ENCODE results near the gene TPSD1.

Gene TPSD1

DNA sequence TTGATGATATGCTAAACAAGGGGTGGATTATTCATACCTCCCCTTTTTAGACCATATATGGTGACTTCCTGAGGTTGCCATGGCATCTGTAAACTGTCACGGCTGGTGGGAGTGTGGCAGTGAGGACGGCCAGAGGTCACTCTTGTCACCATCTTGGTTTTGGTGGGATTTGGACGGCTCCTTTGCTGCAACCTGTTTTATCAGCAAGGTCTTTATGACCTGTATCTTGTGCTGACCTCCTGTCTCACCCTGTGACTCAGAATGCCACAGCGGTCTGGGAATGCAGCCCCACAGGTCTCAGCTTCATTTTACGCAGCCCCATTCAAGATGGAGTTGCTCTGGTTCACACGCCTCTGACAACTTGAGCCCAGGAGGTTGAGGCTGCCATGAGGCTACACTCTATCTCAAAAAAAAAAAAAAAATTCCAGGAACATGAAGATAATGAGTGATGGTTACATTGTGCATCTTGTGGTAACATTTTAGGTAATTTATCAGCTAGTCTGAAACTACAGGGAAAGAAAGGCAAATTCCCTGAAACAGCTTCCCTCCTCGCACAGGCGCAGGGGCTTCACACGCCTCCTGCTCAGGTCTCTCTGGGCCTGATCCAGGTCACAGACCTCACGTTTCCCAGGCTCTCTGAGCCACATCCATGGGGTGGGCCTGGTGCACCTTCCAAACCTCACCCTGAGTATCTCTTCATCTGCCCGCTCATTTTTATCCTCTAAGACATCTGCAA is 38.2 kb downstream of the TPSD1 start:
- no peak for TF ChIP-seq CEBPB (IDR thresholded peaks at IDR 0.05)

GRCh38 chr16:1295465-1295864 is 39.6 kb downstream of the TPSD1 start:
- no peak for TF ChIP-seq NFIC (IDR thresholded peaks at IDR 0.05)
- TF ChIP-seq EP300 (IDR thresholded peaks at IDR 0.05; ENCODE audit: borderline replicate concordance) = no peak
- no peak for TF ChIP-seq CREB1 (IDR thresholded peaks at IDR 0.05; ENCODE audit: low read depth)
- no peak for TF ChIP-seq CEBPB (IDR thresholded peaks at IDR 0.05)
- TF ChIP-seq YY1 (IDR thresholded peaks at IDR 0.05; ENCODE audit: low read depth) = no peak
- no peak for TF ChIP-seq MAX (IDR thresholded peaks at IDR 0.05)
- TF ChIP-seq TAF1 (IDR thresholded peaks at IDR 0.05; ENCODE audit: low read depth) = no peak
- no peak for TF ChIP-seq FOXM1 (IDR thresholded peaks at IDR 0.05; ENCODE audit: borderline replicate concordance, low read depth)
- no peak for TF ChIP-seq EGR1 (IDR thresholded peaks at IDR 0.05)
- no peak for TF ChIP-seq USF1 (IDR thresholded peaks at IDR 0.05)
- TF ChIP-seq RAD21 (IDR thresholded peaks at IDR 0.05; ENCODE audit: low read depth) = no peak
- TF ChIP-seq ZBTB7A (IDR thresholded peaks at IDR 0.05; ENCODE audit: low read depth) = no peak
- no peak for TF ChIP-seq TCF12 (IDR thresholded peaks at IDR 0.05; ENCODE audit: low read depth)
- TF ChIP-seq, protein P1, sequence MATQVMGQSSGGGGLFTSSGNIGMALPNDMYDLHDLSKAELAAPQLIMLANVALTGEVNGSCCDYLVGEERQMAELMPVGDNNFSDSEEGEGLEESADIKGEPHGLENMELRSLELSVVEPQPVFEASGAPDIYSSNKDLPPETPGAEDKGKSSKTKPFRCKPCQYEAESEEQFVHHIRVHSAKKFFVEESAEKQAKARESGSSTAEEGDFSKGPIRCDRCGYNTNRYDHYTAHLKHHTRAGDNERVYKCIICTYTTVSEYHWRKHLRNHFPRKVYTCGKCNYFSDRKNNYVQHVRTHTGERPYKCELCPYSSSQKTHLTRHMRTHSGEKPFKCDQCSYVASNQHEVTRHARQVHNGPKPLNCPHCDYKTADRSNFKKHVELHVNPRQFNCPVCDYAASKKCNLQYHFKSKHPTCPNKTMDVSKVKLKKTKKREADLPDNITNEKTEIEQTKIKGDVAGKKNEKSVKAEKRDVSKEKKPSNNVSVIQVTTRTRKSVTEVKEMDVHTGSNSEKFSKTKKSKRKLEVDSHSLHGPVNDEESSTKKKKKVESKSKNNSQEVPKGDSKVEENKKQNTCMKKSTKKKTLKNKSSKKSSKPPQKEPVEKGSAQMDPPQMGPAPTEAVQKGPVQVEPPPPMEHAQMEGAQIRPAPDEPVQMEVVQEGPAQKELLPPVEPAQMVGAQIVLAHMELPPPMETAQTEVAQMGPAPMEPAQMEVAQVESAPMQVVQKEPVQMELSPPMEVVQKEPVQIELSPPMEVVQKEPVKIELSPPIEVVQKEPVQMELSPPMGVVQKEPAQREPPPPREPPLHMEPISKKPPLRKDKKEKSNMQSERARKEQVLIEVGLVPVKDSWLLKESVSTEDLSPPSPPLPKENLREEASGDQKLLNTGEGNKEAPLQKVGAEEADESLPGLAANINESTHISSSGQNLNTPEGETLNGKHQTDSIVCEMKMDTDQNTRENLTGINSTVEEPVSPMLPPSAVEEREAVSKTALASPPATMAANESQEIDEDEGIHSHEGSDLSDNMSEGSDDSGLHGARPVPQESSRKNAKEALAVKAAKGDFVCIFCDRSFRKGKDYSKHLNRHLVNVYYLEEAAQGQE (IDR thresholded peaks at IDR 0.05; ENCODE audit: low read depth) = no peak
- no peak for TF ChIP-seq TEAD4 (IDR thresholded peaks at IDR 0.05)

DNA sequence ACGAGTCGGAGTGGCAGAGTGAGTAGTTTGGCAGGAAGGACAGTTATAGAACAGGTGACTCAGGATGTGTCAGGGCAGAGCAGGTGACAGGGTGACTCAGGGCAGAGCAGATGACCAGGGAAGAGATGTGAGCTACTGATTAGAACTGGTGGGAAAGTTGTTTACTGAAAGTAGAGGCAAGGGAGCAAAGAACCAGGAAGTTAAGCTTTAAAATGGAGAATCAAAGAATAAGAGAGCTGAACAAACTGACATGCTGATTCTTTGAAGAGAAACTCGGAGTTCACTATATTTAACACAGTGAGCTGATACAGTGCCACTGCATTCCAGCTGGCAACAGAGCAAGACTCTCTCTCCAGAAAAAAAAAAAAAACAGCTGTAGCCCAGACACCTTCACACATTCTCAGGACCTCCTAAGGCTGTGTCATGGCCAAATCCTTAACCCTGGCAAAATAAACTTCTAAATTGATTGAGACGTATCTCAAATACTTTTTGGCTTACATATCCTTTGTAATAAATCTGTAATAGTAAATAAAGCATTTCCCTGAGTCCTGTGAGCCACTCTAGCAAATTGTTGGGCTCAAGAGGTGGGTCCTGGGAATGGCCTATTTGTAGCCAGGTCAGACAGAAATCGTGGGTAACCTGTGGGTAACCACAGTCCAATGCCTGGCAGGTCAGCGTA is 41.3 kb downstream of the TPSD1 start:
- TF ChIP-seq YY1 (IDR thresholded peaks at IDR 0.05; ENCODE audit: low read depth) (no peak), FOXM1 (IDR thresholded peaks at IDR 0.05; ENCODE audit: borderline replicate concordance, low read depth) (no peak), MAX (IDR thresholded peaks at IDR 0.05) (no peak), RAD21 (IDR thresholded peaks at IDR 0.05; ENCODE audit: low read depth) (no peak), USF1 (IDR thresholded peaks at IDR 0.05) (no peak), NFIC (IDR thresholded peaks at IDR 0.05) (no peak), ZBTB7A (IDR thresholded peaks at IDR 0.05; ENCODE audit: low read depth) (no peak), TAF1 (IDR thresholded peaks at IDR 0.05; ENCODE audit: low read depth) (no peak), CREB1 (IDR thresholded peaks at IDR 0.05; ENCODE audit: low read depth) (no peak), CEBPB (IDR thresholded peaks at IDR 0.05) (no peak), TEAD4 (IDR thresholded peaks at IDR 0.05) (no peak), EP300 (IDR thresholded peaks at IDR 0.05; ENCODE audit: borderline replicate concordance) (no peak), TCF12 (IDR thresholded peaks at IDR 0.05; ENCODE audit: low read depth) (no peak), EGR1 (IDR thresholded peaks at IDR 0.05) (no peak)
- TF ChIP-seq, protein P1 (IDR thresholded peaks at IDR 0.05; ENCODE audit: low read depth) = no peak

DNA sequence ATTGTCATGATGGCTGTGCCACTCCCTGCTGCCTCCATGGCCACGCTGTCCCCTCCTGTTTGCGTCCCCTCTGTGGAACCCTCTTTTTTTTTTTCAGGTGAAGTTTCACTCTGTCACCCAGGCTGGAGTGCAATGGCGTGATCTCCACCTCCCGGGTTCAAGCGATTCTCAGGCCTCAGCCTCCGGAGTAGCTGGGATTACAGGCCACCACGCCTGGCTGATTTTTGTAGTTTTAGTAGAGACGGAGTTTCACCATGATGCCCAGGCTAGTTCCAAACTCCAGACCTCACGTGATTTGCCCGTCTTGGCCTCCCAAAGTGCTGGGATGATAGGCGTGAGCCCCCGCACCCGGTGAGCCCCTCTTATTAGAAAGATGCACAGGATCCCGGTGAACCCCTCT is 42.5 kb downstream of the TPSD1 start:
- TF ChIP-seq NFIC (IDR thresholded peaks at IDR 0.05) (no peak), CREB1 (IDR thresholded peaks at IDR 0.05; ENCODE audit: low read depth) (no peak), TEAD4 (IDR thresholded peaks at IDR 0.05) (no peak), USF1 (IDR thresholded peaks at IDR 0.05) (no peak), EGR1 (IDR thresholded peaks at IDR 0.05) (no peak), TAF1 (IDR thresholded peaks at IDR 0.05; ENCODE audit: low read depth) (no peak), ZBTB7A (IDR thresholded peaks at IDR 0.05; ENCODE audit: low read depth) (no peak)

GRCh38 chr16:1299012-1299867 is 43.4 kb downstream of the TPSD1 start:
- TF ChIP-seq FOXM1 (IDR thresholded peaks at IDR 0.05; ENCODE audit: borderline replicate concordance, low read depth) (no peak), TAF1 (IDR thresholded peaks at IDR 0.05; ENCODE audit: low read depth) (no peak), CREB1 (IDR thresholded peaks at IDR 0.05; ENCODE audit: low read depth) (peak; percentile 69; the same call in 1 of the 2 replicates), YY1 (IDR thresholded peaks at IDR 0.05; ENCODE audit: low read depth) (no peak), EP300 (IDR thresholded peaks at IDR 0.05; ENCODE audit: borderline replicate concordance) (no peak; the same call in 1 of the 2 replicates), TEAD4 (IDR thresholded peaks at IDR 0.05) (no peak), USF1 (IDR thresholded peaks at IDR 0.05) (peak; percentile 86), EGR1 (IDR thresholded peaks at IDR 0.05) (peak; percentile 35; the same call in 1 of the 2 replicates), CEBPB (IDR thresholded peaks at IDR 0.05) (no peak; the same call in 1 of the 2 replicates), RAD21 (IDR thresholded peaks at IDR 0.05; ENCODE audit: low read depth) (no peak), NFIC (IDR thresholded peaks at IDR 0.05) (peak; percentile 63), ZBTB7A (IDR thresholded peaks at IDR 0.05; ENCODE audit: low read depth) (0 out of 2 replicates have a peak, but pooled peaks have one; percentile 72), MAX (IDR thresholded peaks at IDR 0.05) (0 out of 2 replicates have a peak, but pooled peaks have one; percentile 19), TCF12 (IDR thresholded peaks at IDR 0.05; ENCODE audit: low read depth) (peak; percentile 50; the same call in 1 of the 2 replicates)
- TF ChIP-seq, protein P1 (IDR thresholded peaks at IDR 0.05; ENCODE audit: low read depth) = no peak
